Measurements from ENCODE around the gene SCAMP5.

The SCAMP5 gene

GRCh38 chr15:75068748-75069147 lies 73.4 kb downstream of the SCAMP5 start:
- DNase-seq (ENCODE audit: low read depth), result no peak
- TF ChIP-seq, protein P1, sequence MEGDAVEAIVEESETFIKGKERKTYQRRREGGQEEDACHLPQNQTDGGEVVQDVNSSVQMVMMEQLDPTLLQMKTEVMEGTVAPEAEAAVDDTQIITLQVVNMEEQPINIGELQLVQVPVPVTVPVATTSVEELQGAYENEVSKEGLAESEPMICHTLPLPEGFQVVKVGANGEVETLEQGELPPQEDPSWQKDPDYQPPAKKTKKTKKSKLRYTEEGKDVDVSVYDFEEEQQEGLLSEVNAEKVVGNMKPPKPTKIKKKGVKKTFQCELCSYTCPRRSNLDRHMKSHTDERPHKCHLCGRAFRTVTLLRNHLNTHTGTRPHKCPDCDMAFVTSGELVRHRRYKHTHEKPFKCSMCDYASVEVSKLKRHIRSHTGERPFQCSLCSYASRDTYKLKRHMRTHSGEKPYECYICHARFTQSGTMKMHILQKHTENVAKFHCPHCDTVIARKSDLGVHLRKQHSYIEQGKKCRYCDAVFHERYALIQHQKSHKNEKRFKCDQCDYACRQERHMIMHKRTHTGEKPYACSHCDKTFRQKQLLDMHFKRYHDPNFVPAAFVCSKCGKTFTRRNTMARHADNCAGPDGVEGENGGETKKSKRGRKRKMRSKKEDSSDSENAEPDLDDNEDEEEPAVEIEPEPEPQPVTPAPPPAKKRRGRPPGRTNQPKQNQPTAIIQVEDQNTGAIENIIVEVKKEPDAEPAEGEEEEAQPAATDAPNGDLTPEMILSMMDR (conservative IDR thresholded peaks at IDR 0.05; ENCODE audit: control insufficient read depth, insufficient read depth, low read depth, low read length), result no peak
- H3K4me3 ChIP-seq (ENCODE audit: control insufficient read depth, low read depth, low read length), result no peak overlapping the region

DNA sequence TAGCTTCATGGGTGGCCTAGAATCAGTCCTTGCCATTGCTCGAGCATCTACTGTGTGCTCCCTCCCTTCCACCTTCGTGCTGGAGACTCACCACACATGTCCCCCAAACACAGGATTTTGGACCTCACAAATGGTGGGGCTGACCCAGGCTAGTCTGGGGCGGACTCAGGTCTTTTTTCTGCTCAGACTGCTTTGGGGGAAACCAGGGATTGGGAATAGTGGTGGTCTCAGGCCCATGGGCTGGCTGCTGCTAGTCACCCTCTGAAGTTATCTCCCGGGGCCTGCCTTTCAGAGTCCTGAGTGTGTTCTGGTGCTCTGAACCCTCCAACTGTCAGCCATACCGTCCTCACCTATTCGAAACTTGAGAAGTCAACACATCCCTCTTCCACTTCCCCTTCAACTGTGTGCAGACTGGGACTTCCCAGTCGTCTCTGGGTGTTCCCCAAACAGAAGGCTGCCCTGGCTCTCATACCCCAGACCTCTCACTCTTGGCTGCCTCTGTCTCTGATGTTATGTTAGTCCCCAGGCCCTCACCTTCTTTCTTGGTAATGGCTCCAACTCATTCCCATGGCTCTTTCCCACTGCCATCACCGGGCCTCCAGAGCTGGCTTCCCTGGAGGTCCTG lies 74.0 kb downstream of the SCAMP5 start:
- DNase-seq (ENCODE audit: low read depth), result no peak
- H3K4me3 ChIP-seq (ENCODE audit: control insufficient read depth, low read depth, low read length), result no peak overlapping the region
- TF ChIP-seq, protein P1 (conservative IDR thresholded peaks at IDR 0.05; ENCODE audit: control insufficient read depth, insufficient read depth, low read depth, low read length), result no peak

DNA sequence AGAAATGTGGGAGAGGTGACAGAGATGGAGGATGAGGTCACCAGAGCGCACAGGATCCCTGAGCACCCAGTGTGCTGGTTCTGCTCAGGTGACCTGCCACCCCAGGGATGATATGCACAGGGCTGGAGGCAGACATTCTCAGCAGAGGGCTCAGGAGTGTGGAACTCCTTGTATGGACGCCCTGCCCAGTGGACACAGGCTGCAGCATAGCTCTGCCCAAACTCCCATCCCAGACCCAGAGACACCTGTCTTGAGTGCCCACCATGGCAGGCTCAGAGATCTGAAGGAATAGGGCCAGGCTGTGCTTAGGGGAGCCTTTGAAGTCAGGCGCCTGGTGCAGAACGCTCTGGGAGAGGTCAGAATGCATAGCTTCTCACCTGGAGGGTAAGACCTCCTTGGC lies 75.3 kb downstream of the SCAMP5 start:
- no peak overlapping the region for H3K4me3 ChIP-seq (ENCODE audit: control insufficient read depth, low read depth, low read length)
- TF ChIP-seq, protein P1 (conservative IDR thresholded peaks at IDR 0.05; ENCODE audit: control insufficient read depth, insufficient read depth, low read depth, low read length), result no peak
- DNase-seq (ENCODE audit: low read depth), result no peak
